ENCODE measurements around the gene CLRN3. TPM values are rescaled to one million over a fixed set of nuclear protein-coding genes. Genes with fewer than 3 reads are reported as not detected.

Gene CLRN3
- total RNA-seq, 2 experiments from 2014 or later: not detected

DNA sequence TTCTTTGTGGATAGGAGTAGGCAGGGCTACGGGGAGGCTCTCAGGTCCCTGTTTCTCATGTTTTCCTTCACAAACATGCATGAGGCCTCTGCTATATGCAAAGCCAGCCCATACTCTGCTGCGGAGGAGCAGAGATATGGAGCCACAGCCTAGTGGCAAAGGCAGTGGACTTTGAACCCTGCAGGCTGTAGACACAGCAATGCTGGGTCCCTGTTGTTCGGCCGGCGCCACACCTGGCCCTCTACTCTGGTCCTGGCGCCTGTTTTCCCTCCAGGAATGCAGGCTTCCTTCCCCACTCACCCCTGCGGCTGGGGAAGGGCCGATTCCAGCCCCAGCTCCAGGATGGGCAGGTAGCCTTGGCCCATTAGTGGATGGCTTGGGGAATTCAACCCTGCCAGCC, 11.5 kb downstream of the CLRN3 start:
- POLR2A ChIA-PET: no interaction called here
- CTCF ChIA-PET: no interaction called here

DNA sequence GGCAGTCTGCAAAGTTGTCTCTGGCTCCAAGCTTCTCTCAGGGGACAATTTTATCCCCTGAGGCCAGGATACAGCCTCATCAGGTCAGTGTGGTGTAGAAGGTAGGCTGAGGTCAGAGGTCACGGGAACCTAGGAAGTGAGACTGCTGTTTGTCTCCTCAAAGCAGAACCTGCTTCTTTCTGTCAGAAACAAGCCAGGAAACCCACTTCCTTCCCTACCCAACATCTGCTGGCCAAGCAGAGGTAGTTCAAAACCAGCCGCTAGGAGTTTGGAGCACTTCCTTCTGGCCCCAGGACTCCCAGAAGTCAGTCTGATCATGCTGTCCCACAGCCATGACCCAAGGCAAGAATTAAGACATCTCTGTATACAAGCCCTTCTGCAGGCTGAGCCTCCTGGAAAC, 12.2 kb downstream of the CLRN3 start:
- POLR2A ChIA-PET: no interaction called here
- CTCF ChIA-PET: no interaction called here

DNA sequence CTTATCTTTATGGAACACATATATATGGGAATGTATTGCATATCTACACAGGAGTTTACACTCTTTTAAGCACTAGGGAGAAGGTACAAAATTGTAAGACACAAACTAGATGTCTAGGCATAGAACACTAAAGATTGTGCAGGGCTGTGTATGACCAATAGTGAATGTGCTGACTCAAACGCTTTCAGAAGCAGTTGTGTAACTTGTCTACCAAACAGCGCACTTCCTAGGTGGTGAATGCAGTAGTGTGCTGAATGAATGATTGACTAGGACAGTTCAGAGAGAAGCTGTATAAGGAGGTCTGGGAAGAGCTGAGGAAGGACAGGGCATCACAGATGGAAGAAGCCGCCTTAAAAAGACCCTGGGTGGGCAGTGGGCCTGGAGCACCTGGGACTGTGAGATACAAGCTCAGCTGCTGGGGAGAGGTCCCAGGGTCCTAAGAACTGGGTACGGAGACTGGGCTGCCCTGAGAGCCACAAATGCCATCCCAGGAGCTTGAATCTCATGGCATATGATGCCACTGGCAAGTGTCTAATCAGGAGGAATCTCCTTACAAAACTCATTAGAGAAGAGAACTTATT, 14.2 kb downstream of the CLRN3 start:
- ChIA-PET CTCF (interaction anchor here (0.7 kb wide), 1 partner anchor 28 kb away, joined by 3 read pairs; the partner anchor contains the start of gene PTPRE), POLR2A (no interaction called here)

DNA sequence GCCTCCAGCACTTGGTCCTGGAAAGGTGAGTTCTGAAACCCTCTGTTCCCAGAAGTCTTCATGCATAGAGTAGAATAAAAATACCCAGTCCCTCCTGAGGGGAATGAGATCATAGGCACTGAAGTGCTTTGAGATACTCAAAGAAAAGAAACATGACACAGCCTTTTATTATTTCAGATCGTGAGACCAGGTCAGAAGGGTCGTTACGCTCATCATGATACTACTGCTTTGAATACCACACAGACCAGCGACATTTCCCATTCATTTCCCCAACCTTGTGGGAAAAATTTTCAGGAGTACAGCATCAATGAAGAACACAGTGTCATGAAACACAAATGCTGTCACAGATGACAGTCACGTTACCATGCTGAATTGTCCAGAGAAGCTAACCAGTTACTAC, 15.0 kb downstream of the CLRN3 start:
- ChIA-PET POLR2A (no interaction called here), CTCF (no interaction called here)

DNA sequence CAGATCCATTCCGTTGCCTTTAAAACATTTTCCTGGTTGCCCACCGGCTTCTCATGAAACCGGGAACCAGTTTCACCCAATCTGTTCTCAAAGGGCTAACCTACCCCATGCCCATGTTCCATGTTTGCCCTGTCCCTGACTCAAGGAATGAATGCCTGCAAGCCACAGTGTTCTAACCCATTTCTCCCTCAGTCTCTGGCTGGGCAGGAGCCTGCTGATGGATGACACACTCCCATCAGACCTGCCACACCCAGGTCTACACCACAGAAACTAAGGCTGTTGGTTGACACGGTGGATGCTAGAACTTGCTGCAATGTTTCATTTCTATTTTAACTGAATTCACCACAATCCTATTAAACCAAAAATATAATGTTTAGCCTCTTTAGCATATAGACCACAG, 15.6 kb downstream of the CLRN3 start:
- CTCF ChIA-PET: no interaction called here

DNA sequence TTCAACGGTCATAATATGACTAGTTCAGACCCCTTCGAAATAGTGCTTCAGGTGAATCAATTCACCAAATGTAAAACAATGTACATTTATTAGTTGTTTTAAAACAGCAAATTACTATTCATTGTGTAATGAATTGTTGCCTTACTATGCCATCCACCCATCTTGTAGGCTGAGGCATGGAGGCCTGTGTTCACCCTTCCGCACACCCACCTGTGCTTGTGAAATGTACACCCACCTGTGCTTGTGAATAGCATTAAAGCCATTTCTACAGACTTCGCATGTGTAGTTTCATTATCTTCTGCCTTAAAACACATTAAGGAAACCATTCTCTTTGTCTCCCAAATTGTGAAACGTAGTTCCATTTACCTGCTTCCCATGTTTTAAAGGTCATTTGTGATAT, 16.8 kb downstream of the CLRN3 start:
- ChIA-PET POLR2A (no interaction called here), CTCF (no interaction called here)

More for the DNA sequence above, 15.6 kb downstream of the CLRN3 start:
- POLR2A ChIA-PET: no interaction called here

DNA sequence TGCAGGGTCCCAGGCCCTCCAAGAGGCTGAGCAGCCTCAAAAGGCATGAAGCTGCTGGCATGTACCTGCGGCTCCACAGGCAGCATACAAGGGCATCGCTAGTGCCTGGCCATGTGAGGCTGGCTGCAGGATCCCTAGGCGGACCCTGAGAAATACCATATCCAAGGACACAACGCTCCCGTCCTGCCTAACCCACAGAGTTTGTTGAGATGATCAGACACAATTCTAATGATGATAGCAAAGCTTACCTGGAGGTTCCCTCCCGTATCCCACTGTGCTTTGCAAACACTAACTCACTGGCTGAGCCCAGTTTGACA, 17.3 kb downstream of the CLRN3 start:
- CTCF ChIA-PET: no interaction called here

DNA sequence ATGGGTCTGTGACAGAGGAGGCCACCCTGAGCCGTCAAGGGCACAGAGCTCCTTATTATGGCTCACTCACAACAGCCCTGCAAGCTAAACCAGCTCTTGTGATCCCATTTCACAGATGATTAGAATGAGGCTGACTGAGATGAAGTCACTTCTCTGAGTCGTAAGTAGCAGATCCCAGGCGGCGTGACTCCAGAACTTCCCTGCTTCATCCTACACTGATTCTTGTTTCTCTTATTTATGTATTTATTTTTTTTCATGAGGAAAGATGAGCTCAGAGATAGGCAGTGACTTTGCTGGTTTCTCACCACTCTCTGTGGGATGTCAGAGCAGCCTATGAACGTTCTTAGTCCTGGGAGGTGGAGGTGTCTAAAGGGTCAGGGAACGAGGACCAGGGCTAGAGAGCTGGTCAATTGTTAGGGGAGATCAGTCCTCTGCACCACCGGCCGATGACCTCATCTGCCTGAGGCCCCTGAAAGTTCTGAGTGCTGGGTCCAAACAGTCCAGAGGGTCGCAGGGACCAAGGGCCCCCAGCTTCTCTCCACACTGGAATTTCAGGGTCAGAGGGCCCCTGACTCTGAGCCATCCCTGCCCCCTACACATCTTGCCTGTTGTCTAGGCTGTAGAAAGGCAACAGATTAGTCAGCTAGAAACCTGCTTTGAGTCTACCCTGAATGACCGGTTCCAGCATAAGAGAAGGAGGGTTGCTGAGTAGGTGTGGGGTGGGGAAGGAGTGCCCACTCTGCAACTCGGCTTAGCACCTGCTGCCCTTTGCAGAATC, 17.9 kb downstream of the CLRN3 start:
- ChIA-PET CTCF (no interaction called here), POLR2A (no interaction called here)

More for the DNA sequence above, 17.3 kb downstream of the CLRN3 start:
- POLR2A ChIA-PET: no interaction called here

DNA sequence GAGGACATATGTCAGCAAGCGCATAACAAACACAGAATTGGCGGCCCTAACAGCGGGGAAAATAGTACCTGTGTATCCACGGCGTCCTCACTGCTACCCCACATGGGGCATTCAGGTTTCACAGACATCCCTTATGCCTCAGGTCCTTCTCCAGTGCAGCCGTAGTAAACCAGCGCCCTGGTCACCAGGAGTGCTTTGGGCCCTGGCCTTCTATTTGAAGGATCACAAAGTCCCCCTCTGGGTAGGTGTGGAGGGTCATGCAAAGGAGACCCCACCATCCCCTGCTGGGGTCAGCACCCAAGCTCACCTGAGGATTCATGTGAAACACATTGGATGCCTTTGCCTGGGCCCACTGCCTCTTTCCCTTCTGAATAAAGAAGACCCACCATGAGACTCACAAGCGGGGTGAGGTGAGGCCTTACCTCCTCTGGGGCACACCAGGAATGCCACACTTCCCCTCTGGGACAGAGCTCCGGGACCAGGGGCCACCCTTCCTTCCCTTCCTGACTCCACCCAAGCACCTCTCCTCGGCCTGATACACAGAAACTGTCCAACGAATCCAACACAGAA, 18.8 kb downstream of the CLRN3 start:
- ChIA-PET POLR2A (no interaction called here), CTCF (no interaction called here)

DNA sequence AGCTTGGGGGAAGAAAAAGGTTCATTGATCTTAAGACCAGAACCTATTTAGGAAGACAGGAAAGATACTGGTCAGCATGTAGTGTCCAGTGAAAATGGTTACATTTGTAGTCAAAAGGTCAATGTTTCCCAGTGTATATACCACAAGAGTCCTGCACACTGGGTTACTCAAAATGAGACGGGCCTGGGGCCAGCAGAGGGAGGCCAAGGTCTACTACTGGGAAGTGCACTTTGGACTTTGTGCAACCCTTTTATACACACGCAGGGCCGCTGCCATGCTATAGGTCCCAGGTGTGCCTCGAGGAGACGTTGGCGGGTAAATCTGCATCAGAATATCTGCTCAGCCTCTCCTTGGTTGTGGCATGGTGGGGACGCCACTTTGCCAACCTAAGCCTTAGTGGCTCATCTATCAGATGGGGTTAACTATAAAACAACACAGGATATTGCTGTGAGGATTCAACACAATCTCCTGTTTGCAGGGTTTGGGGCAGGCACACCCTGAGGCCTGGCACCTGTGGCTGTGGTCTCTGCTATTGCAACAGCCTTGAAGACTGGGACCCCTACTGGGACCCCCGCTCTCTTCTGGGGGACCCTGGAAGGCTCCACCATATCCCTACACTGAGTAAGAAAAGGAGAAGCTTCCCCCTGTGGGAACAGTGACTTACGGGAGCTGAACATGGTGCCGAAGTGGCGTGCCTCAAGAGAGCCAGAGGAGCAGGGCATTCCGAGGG, 19.7 kb downstream of the CLRN3 start:
- ChIA-PET CTCF (no interaction called here), POLR2A (no interaction called here)

DNA sequence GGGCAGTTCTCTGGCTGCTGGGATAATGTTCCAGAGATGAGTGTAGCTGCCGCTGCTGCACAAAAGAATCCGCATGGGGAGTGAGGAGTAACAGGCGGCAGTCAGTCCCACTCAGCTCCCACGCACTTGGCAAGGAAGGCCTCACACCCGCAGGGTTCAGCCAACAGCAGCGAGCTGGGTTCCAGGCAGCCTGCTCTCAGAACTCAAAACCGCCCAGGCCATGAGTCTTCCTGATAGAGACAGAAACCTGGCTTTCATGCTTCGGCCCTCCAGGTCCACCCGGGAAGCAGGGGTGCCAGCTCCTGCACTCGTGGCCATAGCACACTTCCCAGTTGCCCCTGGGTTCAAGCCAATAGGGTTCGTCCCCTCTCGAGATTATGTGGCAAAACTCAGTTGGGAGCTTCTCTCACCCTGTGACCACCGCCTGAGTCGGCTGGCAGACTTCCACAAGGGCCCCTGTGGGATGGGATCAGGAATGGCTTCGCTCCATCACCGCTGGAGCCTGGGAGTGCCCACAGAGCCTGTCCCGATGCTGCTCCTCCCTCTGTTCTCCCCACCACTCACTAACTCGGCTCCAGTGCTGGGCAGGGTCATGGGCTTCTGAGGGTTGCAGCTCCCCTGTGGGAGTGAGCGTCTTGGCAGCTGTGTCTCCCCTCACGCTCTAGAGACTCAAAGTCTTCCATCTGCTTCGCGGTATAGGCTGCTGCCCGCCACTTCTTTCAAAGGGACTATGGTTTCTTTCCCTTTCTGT, 20.6 kb downstream of the CLRN3 start:
- ChIA-PET POLR2A (no interaction called here), CTCF (no interaction called here)

DNA sequence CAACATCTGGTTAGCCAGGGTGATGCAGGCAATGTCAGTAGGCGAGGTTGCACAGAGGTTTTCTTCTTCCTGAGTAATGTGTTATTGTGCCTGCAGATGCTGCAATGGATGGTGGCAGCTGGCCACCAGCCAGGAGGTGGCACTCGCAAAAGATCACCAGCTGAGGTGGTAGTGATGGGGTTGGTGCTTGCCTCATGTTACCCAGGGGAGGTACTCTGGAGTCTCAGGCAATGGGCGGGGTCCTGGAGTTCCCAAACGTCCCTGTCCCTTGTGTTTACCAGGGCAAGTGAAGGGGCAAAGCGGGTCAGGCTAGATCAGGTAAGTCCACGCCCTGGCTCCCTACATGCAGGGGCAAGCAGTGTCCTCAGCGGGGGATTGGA, 21.1 kb downstream of the CLRN3 start:
- POLR2A ChIA-PET: no interaction called here
- CTCF ChIA-PET: no interaction called here

DNA sequence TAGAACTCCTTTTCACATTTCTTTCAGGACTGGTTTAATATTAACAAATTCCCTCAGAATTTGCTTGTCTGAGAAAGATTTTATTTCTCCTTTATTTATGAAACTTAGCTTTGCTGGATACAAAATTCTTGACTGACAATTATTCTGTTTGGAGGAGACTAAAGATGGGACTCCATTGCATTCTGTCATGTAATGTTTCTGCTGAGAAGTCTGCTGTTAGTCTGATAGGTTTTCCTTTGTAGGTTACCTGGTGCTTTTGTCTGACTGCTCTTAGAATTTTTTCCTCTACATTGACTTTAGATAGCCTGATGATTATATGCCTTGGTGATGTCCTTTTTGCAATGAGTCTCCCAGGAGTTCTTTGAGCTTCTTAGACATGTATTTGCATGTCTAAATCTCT, 23.4 kb downstream of the CLRN3 start:
- ChIA-PET POLR2A (no interaction called here), CTCF (no interaction called here)

DNA sequence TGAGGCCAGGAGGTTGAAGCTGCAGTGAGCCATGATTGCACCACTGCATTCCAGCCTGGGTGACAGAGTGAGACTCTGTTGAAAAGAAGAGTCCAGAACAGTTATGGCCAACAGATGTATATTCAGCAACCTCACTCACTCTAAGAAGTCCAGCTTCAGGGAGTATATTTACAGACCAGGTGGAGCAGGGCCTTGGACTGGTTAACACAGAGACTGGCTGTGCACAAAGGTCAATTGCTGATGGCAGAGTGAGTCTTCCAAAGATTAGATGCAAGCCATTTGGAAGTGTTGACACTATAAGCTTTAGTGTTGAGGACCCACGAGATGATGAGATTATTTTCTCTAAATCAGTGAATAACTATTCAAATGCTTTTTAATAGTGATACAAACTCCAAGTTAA, 24.9 kb downstream of the CLRN3 start:
- POLR2A ChIA-PET: no interaction called here

DNA sequence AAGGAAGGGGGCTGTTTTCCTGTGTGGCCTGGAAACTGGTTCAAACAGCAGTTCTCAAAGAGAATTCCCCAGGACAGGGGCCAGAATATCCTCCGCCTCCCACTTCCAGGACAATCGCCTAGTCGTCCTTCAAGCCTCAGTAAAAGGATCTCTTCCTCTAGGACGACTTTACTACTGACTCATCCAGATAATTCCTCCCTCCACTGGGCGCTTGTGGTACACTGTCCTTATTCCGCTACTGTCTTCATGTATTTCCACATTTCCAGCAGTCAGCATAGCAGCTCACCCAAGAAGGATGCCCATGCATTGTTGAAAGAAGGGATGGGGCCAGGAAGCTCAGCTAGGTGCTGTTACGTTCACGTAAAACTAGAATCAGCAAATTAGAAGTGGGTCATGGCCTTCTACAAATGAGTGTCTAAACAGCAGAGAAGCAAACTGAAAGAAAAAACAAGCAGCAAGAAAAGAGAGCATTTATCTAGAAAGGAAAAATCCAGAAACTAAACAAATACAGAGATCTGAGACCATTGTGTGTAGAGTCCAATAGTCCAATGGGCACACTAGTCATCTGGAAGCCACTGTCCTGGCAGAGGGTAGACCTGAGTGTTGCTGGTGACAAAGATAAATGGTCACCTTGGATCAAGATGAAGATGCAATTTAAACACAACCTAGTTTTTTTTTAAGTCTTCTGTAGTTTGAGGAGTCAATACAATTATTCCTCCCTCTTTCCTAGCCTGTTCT, 26.3 kb downstream of the CLRN3 start:
- CTCF ChIA-PET: no interaction called here
- POLR2A ChIA-PET: no interaction called here

More for the DNA sequence above, 24.9 kb downstream of the CLRN3 start:
- CTCF ChIA-PET: no interaction called here

DNA sequence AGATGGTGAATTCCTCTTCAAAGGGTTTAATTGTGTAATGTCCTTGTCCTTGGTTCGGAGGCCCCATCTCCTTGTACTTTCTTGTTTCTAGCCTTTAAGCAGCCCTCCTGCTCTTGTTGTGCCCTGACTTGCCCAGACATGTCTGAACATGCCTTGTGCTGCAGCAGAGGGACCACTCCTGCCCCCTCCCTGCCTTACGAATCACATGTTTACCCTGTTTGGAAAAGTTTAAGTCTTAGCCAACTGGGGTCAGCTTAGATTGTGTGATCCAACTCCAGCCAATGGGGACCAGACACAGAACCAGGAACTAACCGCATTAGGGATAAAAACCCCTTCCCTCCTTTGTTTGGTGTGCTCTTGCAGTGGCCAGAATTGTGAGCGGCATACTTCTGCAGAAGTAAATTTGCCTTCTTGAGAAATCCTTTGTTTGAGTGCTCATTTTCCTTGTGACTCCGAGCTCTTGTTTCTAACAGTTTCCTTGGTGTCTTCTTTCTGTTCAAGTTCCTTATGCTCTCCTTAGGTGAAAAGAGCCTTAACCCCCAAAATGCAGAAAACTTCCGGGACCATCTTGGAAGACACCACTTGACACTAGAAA, 29.4 kb downstream of the CLRN3 start:
- ChIA-PET CTCF (no interaction called here), POLR2A (no interaction called here)

DNA sequence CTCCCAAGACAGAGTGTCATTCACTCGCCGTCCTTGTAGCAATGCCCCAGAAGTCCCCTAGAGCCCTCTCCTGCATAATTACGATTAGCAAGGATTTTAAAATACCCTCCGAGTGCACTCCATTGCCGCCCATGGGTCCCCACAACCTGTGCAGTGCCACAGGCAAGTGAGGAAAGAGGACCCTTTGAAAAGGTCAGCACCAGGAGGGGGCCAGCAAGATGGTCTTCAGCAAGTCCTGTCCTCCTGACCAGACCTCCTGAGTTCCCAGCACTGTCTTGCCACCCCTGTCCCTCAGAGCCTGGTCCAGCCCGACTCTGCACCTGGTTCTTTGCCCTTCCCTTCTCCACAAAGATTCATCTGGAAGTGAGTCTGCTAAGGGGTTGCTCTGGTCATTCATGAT, 32.1 kb downstream of the CLRN3 start:
- POLR2A ChIA-PET: no interaction called here
- CTCF ChIA-PET: no interaction called here

DNA sequence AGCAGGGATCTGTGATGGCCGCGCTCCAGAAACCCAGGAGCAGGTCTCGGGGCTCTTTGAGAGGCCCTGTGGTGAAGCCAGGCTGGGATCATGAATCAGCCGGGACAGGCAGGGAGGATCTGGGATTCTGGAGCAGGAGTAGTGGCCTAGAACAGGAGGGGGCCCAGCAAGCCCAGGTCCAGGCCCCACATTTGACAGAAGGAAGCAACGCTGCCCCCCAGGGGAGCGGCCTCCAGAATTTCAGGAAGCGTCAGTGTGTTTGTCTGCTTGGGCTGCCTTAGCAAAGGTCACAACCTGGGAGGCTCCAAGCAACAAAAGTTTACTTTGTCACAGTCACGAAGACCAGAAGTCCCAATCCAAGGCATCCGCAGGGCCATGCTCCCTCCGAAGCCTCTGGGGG, 36.8 kb downstream of the CLRN3 start:
- CTCF ChIA-PET: interaction anchor here (1.6 kb wide), 1 partner anchor 16 kb away, joined by 3 read pairs; no protein-coding TSS in a partner anchor
- POLR2A ChIA-PET: no interaction called here

DNA sequence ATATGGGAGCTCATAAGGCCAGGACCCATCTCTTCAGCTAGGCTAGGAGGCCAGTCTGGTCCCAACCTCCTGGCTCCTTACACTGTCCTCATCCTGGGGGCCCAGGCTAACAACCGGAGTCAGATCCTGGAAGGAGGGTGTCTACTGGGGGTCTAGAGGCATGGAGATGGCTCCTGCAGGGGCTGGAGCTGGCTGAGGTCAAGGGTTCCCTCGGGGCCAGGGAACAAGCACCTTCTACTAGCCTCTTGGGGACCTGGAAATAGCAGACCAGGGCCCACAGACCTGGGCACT, 37.2 kb downstream of the CLRN3 start:
- POLR2A ChIA-PET: no interaction called here
- CTCF ChIA-PET: interaction anchor here (1.6 to 2.5 kb wide), 2 partner anchors 16 to 140 kb away, joined by 3 to 10 read pairs; no protein-coding TSS in a partner anchor

Measured in activated CD8-positive, alpha-beta memory T cell treated with anti-CD3 and anti-CD28 coated beads for 36 hours (primary cell).